Measurements from ENCODE around the gene SLC4A1. TPM values are rescaled to one million over a fixed set of nuclear protein-coding genes. Genes with fewer than 3 reads are reported as not detected.

Gene SLC4A1
- total RNA-seq, 1 donor from 2014 or later: not detected

DNA sequence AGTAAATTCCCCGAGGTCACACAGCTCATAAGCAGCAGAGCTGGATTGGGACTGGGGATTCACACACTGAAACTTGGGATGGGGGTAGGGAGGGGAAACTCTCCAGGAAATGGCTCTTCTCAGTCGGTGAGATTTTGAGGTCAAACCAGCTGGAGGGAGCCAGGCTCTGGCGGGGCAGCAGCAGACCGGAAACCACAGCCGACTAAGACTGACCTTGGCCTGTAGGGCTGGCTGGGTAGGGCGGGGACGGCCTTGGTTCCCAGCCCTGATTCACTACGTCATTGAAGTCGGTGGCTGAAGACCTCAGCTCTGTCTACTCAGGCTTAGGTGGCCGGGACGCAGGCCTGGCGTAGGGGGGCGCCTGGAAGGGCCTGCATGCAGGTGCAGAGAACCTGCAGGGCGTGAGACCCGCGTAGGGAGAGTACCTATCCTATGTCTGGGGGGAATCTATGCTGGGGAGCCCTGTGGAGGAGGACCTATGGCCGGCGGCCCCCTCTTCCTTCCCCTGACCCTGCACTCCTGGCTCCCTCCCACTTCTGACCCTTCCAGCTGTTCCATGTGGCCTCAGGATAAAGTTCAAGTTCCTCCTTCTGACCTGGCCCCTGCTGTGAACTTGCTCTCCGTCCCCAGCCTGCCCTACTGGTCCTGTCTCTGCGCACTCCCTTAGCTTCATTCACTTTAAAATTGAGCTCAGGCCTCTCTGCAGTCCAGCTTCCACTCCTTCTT lies 11.9 kb upstream of the SLC4A1 start:
- Mint-ChIP-seq H3K9me3 (ENCODE audit: unreplicated experiment) (peaks cover 1% of the 10 kb centered on the region), H3K36me3 (ENCODE audit: unreplicated experiment) (no peaks in the 10 kb centered on the region), H3K27me3 (ENCODE audit: unreplicated experiment) (no peaks in the 10 kb centered on the region), H3K4me3 (ENCODE audit: unreplicated experiment) (no peak overlapping the region), H3K4me1 (ENCODE audit: low read depth, unreplicated experiment) (no peaks in the 10 kb centered on the region), H3K27ac (ENCODE audit: unreplicated experiment) (no peak overlapping the region)
- no peak for DNase-seq
- TF ChIP-seq, protein P1, sequence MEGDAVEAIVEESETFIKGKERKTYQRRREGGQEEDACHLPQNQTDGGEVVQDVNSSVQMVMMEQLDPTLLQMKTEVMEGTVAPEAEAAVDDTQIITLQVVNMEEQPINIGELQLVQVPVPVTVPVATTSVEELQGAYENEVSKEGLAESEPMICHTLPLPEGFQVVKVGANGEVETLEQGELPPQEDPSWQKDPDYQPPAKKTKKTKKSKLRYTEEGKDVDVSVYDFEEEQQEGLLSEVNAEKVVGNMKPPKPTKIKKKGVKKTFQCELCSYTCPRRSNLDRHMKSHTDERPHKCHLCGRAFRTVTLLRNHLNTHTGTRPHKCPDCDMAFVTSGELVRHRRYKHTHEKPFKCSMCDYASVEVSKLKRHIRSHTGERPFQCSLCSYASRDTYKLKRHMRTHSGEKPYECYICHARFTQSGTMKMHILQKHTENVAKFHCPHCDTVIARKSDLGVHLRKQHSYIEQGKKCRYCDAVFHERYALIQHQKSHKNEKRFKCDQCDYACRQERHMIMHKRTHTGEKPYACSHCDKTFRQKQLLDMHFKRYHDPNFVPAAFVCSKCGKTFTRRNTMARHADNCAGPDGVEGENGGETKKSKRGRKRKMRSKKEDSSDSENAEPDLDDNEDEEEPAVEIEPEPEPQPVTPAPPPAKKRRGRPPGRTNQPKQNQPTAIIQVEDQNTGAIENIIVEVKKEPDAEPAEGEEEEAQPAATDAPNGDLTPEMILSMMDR (IDR thresholded peaks at IDR 0.05; ENCODE audit: partially characterized antibody, unreplicated experiment): no peak

GRCh38 chr17:44279346-44279665 lies 11.4 kb upstream of the SLC4A1 start:
- Mint-ChIP-seq H3K36me3 (ENCODE audit: unreplicated experiment) (no peaks in the 10 kb centered on the region), H3K4me1 (ENCODE audit: low read depth, unreplicated experiment) (no peaks in the 10 kb centered on the region), H3K9me3 (ENCODE audit: unreplicated experiment) (no peaks in the 10 kb centered on the region), H3K27ac (ENCODE audit: unreplicated experiment) (no peak overlapping the region), H3K4me3 (ENCODE audit: unreplicated experiment) (no peak overlapping the region), H3K27me3 (ENCODE audit: unreplicated experiment) (no peaks in the 10 kb centered on the region)
- DNase-seq: no peak
- TF ChIP-seq, protein P1 (IDR thresholded peaks at IDR 0.05; ENCODE audit: partially characterized antibody, unreplicated experiment): no peak

- TF ChIP-seq, protein P1 (IDR thresholded peaks at IDR 0.05; ENCODE audit: partially characterized antibody, unreplicated experiment): no peak
- DNase-seq: no peak
- H3K27me3 Mint-ChIP-seq (ENCODE audit: unreplicated experiment): peaks cover 1% of the 10 kb centered on the region
- H3K4me3 Mint-ChIP-seq (ENCODE audit: unreplicated experiment): no peak overlapping the region
- no peaks in the 10 kb centered on the region for H3K4me1 Mint-ChIP-seq (ENCODE audit: low read depth, unreplicated experiment)
- H3K36me3 Mint-ChIP-seq (ENCODE audit: unreplicated experiment): no peaks in the 10 kb centered on the region
- no peaks in the 10 kb centered on the region for H3K9me3 Mint-ChIP-seq (ENCODE audit: unreplicated experiment)
- no peak overlapping the region for H3K27ac Mint-ChIP-seq (ENCODE audit: unreplicated experiment)
Observed at GRCh38 chr17:44277976-44278375, 10.0 kb upstream of the SLC4A1 start.

DNA sequence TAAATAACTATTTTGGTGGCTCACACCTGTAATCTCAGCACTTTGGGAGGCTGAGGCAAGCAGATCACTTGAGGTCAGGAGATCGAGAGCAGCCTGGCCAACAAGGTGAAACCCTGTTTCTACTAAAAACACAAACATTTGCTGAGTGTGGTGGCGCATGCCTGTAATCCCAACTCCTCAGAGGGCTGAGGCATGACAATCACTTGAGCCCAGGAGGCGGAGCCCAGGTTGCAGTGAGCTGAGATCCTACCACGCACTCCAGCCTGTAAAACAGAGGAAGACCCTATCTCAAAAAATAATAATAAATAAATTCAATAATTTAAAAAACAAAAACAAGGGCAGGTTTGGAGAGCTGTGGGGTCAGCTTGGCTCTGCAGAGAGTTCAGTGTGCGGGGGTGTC lies 5.7 kb upstream of the SLC4A1 start:
- Mint-ChIP-seq H3K27ac (ENCODE audit: unreplicated experiment) (no peak overlapping the region), H3K36me3 (ENCODE audit: unreplicated experiment) (no peaks in the 10 kb centered on the region), H3K4me1 (ENCODE audit: low read depth, unreplicated experiment) (peaks cover 15% of the 10 kb centered on the region), H3K4me3 (ENCODE audit: unreplicated experiment) (no peak overlapping the region), H3K9me3 (ENCODE audit: unreplicated experiment) (peaks cover 9% of the 10 kb centered on the region), H3K27me3 (ENCODE audit: unreplicated experiment) (peaks cover 3% of the 10 kb centered on the region)
- DNase-seq: no peak
- TF ChIP-seq, protein P1 (IDR thresholded peaks at IDR 0.05; ENCODE audit: partially characterized antibody, unreplicated experiment): no peak

GRCh38 chr17:44272954-44273353 lies 5.0 kb upstream of the SLC4A1 start:
- Mint-ChIP-seq H3K36me3 (ENCODE audit: unreplicated experiment) (no peaks in the 10 kb centered on the region), H3K9me3 (ENCODE audit: unreplicated experiment) (peaks cover 9% of the 10 kb centered on the region), H3K27ac (ENCODE audit: unreplicated experiment) (no peak overlapping the region), H3K27me3 (ENCODE audit: unreplicated experiment) (peaks cover 3% of the 10 kb centered on the region), H3K4me3 (ENCODE audit: unreplicated experiment) (no peak overlapping the region), H3K4me1 (ENCODE audit: low read depth, unreplicated experiment) (peaks cover 17% of the 10 kb centered on the region)
- TF ChIP-seq, protein P1 (IDR thresholded peaks at IDR 0.05; ENCODE audit: partially characterized antibody, unreplicated experiment): no peak
- no peak for DNase-seq
